HT1080 (cell line): ENCODE measurements around the gene PAM16. TPM values are rescaled to one million over a fixed set of nuclear protein-coding genes. Genes with fewer than 3 reads are reported as not detected.

ENCODE experiments used
- DNase-seq: peaks from one replicate; pipeline ENCODE4 v3.0.0-alpha.2; 2015; ENCODE audit warnings: low read depth
- total RNA-seq: library from RNA; depleted of rRNA; stranded (reverse); fragments of >200 nt; shearing (Covaris generic); gene quantifications from 2 replicates; pipeline ENCODE4 v1.2.3, GENCODE V29; 2014; rRNA removed

PAM16 gene
- total RNA-seq, 1 experiment from 2014 or later = 77.8 TPM

GRCh38 chr16:4306470-4307214 lies 44.5 kb downstream of the PAM16 start:
- no peak for DNase-seq

GRCh38 chr16:4303973-4304372 lies 47.1 kb downstream of the PAM16 start:
- no peak for DNase-seq

DNA sequence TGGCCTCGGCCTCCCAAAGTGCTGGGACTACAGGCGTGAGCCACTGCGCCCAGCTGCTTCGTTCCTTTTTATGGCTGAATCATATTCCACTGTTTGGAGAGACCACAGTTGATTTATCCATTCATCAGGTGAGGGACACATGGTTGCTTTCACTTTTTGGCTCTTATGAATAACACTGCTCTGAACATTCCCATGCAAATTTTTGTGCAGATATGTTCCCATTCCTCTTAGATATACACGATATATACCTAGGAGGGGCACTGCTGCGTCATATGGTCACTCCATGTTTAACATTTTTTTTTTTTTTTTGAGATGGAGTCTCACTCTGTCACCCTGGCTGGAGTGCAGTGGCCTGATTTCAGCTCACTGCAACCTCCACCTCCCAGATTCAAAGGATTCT lies 49.2 kb downstream of the PAM16 start:
- DNase-seq = no peak

- DNase-seq = no peak
Measured at GRCh38 chr16:4301177-4301576, 49.9 kb downstream of the PAM16 start.

- peak; percentile 96 for DNase-seq
Measured at GRCh38 chr16:4298761-4299522, 52.2 kb downstream of the PAM16 start.

DNA sequence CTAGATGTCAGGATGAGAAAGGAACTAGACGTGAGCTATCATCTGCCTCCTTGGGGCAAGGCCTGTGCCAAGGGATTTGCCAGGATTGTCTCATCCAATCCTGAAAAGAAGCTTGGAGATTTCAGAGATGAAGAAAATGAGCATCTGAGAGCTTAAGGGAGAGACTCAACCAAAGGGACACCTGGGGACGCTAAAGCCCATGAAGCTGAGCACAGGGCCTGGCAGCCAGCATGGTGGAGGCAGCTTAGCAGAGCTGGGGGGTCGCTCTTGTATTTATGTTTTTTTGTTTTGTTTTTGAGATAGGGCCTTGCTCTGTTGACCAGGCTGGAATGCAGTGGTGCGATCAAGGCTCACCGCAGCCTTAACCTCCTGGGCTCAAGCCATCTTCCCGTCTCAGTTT lies 53.6 kb downstream of the PAM16 start:
- no peak for DNase-seq

- DNase-seq = no peak
Measured at GRCh38 chr16:4295581-4295980, 55.5 kb downstream of the PAM16 start.

DNA sequence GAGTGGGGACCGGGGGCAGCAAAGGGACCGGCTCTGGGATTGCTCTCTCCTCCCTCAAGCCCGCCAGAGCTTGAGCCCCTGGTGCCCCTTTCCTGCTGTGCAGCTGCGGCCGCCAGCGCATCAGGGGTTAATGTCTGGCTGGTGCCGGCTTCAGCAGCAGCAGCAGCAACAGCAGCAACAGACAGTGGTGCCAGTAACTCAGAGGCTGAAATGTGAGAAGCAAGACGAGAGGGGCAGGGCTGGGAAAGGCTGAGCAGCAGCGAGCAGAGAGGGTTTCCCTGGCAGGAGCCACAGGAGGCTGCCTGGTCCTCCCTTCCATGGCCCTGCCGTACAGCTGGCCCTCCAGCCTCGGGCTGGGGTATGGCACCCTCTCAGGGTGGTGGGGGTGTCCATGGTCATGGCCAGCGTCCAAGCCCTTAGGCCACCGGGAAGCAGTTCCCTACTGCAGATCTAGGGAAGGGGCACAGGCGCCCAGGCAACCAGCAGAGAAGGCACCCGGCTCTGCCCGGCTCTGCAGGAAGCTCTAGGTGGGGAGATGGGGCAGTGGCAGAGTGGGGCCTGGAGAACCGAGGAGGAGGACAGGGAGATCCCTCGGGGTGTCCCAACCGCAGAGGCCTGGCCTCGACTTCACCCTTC lies 57.2 kb downstream of the PAM16 start:
- peak; percentile 78 for DNase-seq

GRCh38 chr16:4293181-4293716 lies 57.9 kb downstream of the PAM16 start:
- DNase-seq = no peak

DNA sequence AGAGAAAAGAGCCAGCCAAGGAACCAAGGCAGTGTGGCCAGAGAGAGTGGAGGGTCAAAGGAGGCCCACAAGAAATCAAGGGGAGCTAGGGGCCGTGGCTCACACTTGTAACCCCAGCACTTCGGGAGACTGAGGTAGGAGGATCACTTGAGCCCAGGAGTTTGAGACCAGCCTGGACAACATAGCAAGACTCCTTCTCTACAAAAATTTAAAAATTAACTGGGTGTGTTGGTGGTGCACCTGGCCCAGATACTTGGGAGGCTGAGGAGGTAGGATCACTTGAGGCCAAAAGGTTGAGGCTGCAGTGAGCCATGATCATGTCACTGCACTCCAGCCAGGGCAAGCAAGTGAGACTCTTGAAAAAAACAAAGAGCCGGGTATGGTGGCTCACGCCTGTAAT lies 59.4 kb downstream of the PAM16 start:
- no peak for DNase-seq

Other genes starting within 250 kb of the PAM16 start
- 7.9 and 8.7 TPM in 2 replicates for gene ADCY9, start 234.9 kb downstream of the PAM16 start, total RNA-seq
- not detected in 2 replicates for gene SRL, start 109.2 kb downstream of the PAM16 start, total RNA-seq
- gene TFAP4, start 78.3 kb downstream of the PAM16 start, total RNA-seq = 25.3 and 35.3 TPM in 2 replicates
- 0.84 and 2.8 TPM in 2 replicates for gene GLIS2, start 35.3 kb downstream of the PAM16 start, total RNA-seq
- 3.4 and 4.9 TPM in 2 replicates for gene VASN, start 20.5 kb upstream of the PAM16 start, total RNA-seq
- gene CORO7, start 65.3 kb upstream of the PAM16 start, total RNA-seq = 19.2 and 24.9 TPM in 2 replicates
- 99.6 and 113 TPM in 2 replicates for gene DNAJA3, start 74.5 kb upstream of the PAM16 start, total RNA-seq
- gene NMRAL1, start 123.3 kb upstream of the PAM16 start, total RNA-seq = 33.8 and 37.6 TPM in 2 replicates
- gene HMOX2, start 125.1 kb upstream of the PAM16 start, total RNA-seq = 84.1 and 92.2 TPM in 2 replicates
- gene CDIP1, start 187.5 kb upstream of the PAM16 start, total RNA-seq = 14.1 and 21.8 TPM in 2 replicates
- gene C16orf96, start 205.0 kb upstream of the PAM16 start, total RNA-seq = not detected in 2 replicates